Measurements from ENCODE around the gene NFE2L2. TPM values are rescaled to one million over a fixed set of nuclear protein-coding genes. Genes with fewer than 3 reads are reported as not detected.

The NFE2L2 gene
- total and polyA plus RNA-seq, 9 of the 15 experiments (the other 6 are each of a cell fraction or from before 2014, with no cell fraction given) = 29.3 to 120 (median 59.3) TPM

- no peak overlapping the region; the same call in 2 of the 3 replicates for H3K27ac ChIP-seq (ENCODE audit: extremely low read depth, low read depth, low read length)
- TF ChIP-seq POU5F1 (IDR thresholded peaks at IDR 0.05; ENCODE audit: borderline replicate concordance, low read depth, low read length, partially characterized antibody) = no peak
- no peak for TF ChIP-seq JUND (IDR thresholded peaks at IDR 0.05; ENCODE audit: borderline replicate concordance, low read depth, low read length)
- TF ChIP-seq JUND (tag; IDR thresholded peaks at IDR 0.05; ENCODE audit: borderline replicate concordance, low read depth, low read length) = no peak
- TF ChIP-seq, protein P1, sequence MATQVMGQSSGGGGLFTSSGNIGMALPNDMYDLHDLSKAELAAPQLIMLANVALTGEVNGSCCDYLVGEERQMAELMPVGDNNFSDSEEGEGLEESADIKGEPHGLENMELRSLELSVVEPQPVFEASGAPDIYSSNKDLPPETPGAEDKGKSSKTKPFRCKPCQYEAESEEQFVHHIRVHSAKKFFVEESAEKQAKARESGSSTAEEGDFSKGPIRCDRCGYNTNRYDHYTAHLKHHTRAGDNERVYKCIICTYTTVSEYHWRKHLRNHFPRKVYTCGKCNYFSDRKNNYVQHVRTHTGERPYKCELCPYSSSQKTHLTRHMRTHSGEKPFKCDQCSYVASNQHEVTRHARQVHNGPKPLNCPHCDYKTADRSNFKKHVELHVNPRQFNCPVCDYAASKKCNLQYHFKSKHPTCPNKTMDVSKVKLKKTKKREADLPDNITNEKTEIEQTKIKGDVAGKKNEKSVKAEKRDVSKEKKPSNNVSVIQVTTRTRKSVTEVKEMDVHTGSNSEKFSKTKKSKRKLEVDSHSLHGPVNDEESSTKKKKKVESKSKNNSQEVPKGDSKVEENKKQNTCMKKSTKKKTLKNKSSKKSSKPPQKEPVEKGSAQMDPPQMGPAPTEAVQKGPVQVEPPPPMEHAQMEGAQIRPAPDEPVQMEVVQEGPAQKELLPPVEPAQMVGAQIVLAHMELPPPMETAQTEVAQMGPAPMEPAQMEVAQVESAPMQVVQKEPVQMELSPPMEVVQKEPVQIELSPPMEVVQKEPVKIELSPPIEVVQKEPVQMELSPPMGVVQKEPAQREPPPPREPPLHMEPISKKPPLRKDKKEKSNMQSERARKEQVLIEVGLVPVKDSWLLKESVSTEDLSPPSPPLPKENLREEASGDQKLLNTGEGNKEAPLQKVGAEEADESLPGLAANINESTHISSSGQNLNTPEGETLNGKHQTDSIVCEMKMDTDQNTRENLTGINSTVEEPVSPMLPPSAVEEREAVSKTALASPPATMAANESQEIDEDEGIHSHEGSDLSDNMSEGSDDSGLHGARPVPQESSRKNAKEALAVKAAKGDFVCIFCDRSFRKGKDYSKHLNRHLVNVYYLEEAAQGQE (IDR thresholded peaks at IDR 0.05; ENCODE audit: borderline replicate concordance) = 0 out of 2 replicates have a peak, but pooled peaks have one; percentile 23
- TF ChIP-seq, protein P1 (CRISPR knock-in tag; IDR thresholded peaks at IDR 0.05; ENCODE audit: low read depth) = no peak
- TF ChIP-seq ZNF316 (IDR thresholded peaks at IDR 0.05) = no peak
- TF ChIP-seq SRSF9 (IDR thresholded peaks at IDR 0.05; ENCODE audit: borderline replicate concordance, low read depth, low read length) = no peak
- TF ChIP-seq CTCF (IDR thresholded peaks at IDR 0.05 in 2 of 3, conservative IDR thresholded peaks at IDR 0.05 in 1 of 3; ENCODE audit: insufficient read depth in 2 of 3, low read depth in 1 of 3, low read length in 3 of 3) = peak; percentile 16 to 34 (median 29); a peak in 1 of 6 replicates
- TF ChIP-seq SMARCA4 (IDR thresholded peaks at IDR 0.05) = peak; percentile 45; the same call in 1 of the 2 replicates
- TF ChIP-seq PCBP1 (IDR thresholded peaks at IDR 0.05; ENCODE audit: low read depth, low read length, poor library complexity, severe bottlenecking) = no peak
- peak; percentile 21 to 61; a peak in 2 of 4 replicates for TF ChIP-seq RAD21 (CRISPR knock-in tag; conservative IDR thresholded peaks at IDR 0.05 in 1 of 2, IDR thresholded peaks at IDR 0.05 in 1 of 2)
Observed at GRCh38 chr2:177282787-177283572, 18.5 kb upstream of the NFE2L2 start.

More at GRCh38 chr2:177282787-177283572, 18.5 kb upstream of the NFE2L2 start:
- Histone ChIP-seq H3K4me2 (ENCODE audit: insufficient read depth, low read length) (no peak overlapping the region), H3K9me1 (ENCODE audit: control insufficient read depth, insufficient read depth, low read length) (no peaks in the 10 kb centered on the region), H3K79me2 (ENCODE audit: control insufficient read depth, insufficient read depth, low read length) (no peaks in the 10 kb centered on the region), H3K9me3 (replicated peaks; ENCODE audit: control insufficient read depth, insufficient read depth, low read depth, low read length) (no peaks in the 10 kb centered on the region), H3K4me1 (replicated peaks in 1 of 2; ENCODE audit: control insufficient read depth in 2 of 2, insufficient read depth in 2 of 2, low read length in 2 of 2) (peaks cover 4 to 24% of the 10 kb centered on the region in 2 experiments; a peak in 3 of 5 replicates), H2AFZ (ENCODE audit: low read depth, low read length) (peak overlapping the region; percentile 63), H3K9ac (ENCODE audit: insufficient read depth in 1 of 2, low read depth in 2 of 2, low read length in 2 of 2) (peak overlapping the region in 1 of 2 experiments; percentile 12; a peak in 1 of 4 replicates), H3K36me3 (ENCODE audit: control insufficient read depth, insufficient read depth, low read length) (no peaks in the 10 kb centered on the region), H4K20me1 (replicated peaks; ENCODE audit: control insufficient read depth, insufficient read depth, low read length) (no peaks in the 10 kb centered on the region), H3K4me3 (no peak overlapping the region), H3K27me3 (ENCODE audit: control insufficient read depth in 2 of 2, insufficient read depth in 2 of 2, low read length in 2 of 2) (no peaks in the 10 kb centered on the region)
- WGBS (ENCODE audit: insufficient coverage, low coverage, missing lambda C conversion rate) = 44% methylated on average over 5 of the region's 5 CpGs
- no peak for DNase-seq (ENCODE audit: extremely low read depth in 1 of 4, low spot score in 3 of 4)
- POLR2A ChIA-PET = interaction anchor here (0.6 to 12.1 kb wide), 3 partner anchors 14 to 308 kb away, joined by 3 to 199 read pairs (median 4); partner anchors contain the start of gene NFE2L2
- no TSS peak for BruUV-seq (replicated peaks)
- intact Hi-C loops (cut with micrococcal nuclease) (no loop called here), in situ Hi-C loops (cut with MboI) (no loop called here)
- ATAC-seq = peak; percentile 76
- FAIRE-seq = peak; percentile 15
- CTCF ChIA-PET (ENCODE audit: low intra/inter-chr PET ratio) = no interaction called here

All from K562 (cell line).